PFSK-1 (cell line): ENCODE measurements around the gene DCAF15.

ENCODE experiments used
- FOXP2 ChIP-seq: optimal IDR thresholded peaks from 2 replicates; pipeline ENCODE3; 2011; ENCODE audit warnings: borderline replicate concordance, control low read depth, inconsistent platforms; ENCODE audit not compliant: insufficient read depth; ENCODE audit errors: extremely low read length, extremely low read depth
- POLR2AphosphoS5 ChIP-seq: IDR thresholded peaks from 2 replicates; pipeline ENCODE4 v1.6.1; 2012; ENCODE audit warnings: low read depth, mild to moderate bottlenecking, control low read depth, low read length, moderate library complexity
- REST ChIP-seq, 2 experiments: IDR thresholded peaks; 2 replicates each; pipeline versions ENCODE4 v1.6.1 to v1.8.0; 2011 to 2012; ENCODE audit warnings: low read depth in 2 of 2, low read length in 2 of 2, control low read depth in 1 of 2, inconsistent platforms in 1 of 2, mild to moderate bottlenecking in 1 of 2, moderate library complexity in 1 of 2; ENCODE audit not compliant: insufficient read depth in 1 of 2
- SIN3A ChIP-seq: IDR thresholded peaks from 2 replicates; pipeline ENCODE4 v1.6.1; 2012; ENCODE audit warnings: mild to moderate bottlenecking, low read length, moderate library complexity, borderline replicate concordance; ENCODE audit not compliant: insufficient read depth
- TAF1 ChIP-seq: IDR thresholded peaks from 2 replicates; pipeline ENCODE4 v1.6.1; 2012; ENCODE audit warnings: low read length, control low read depth, borderline replicate concordance; ENCODE audit not compliant: insufficient read depth

Gene DCAF15

GRCh38 chr19:13987101-13987890 is 35.0 kb downstream of the DCAF15 start:
- TF ChIP-seq SIN3A (no peak), FOXP2 (no peak), REST (IDR thresholded peaks at IDR 0.05; ENCODE audit: insufficient read depth in 1 of 2, low read depth in 2 of 2, low read length in 2 of 2) (no peak), TAF1 (no peak), POLR2AphosphoS5 (no peak)

- TF ChIP-seq REST (IDR thresholded peaks at IDR 0.05; ENCODE audit: insufficient read depth in 1 of 2, low read depth in 2 of 2, low read length in 2 of 2), result no peak
- no peak for TF ChIP-seq POLR2AphosphoS5
- no peak for TF ChIP-seq SIN3A
- no peak for TF ChIP-seq TAF1
- TF ChIP-seq FOXP2, result no peak
These were observed 37.2 kb downstream of the DCAF15 start for GRCh38 chr19:13989487-13989886.

GRCh38 chr19:13990085-13990484 is 37.8 kb downstream of the DCAF15 start:
- no peak for TF ChIP-seq TAF1
- TF ChIP-seq POLR2AphosphoS5, result no peak
- no peak for TF ChIP-seq REST (IDR thresholded peaks at IDR 0.05; ENCODE audit: insufficient read depth in 1 of 2, low read depth in 2 of 2, low read length in 2 of 2)
- no peak for TF ChIP-seq SIN3A

- TF ChIP-seq TAF1 (no peak), FOXP2 (no peak), REST (IDR thresholded peaks at IDR 0.05; ENCODE audit: insufficient read depth in 1 of 2, low read depth in 2 of 2, low read length in 2 of 2) (no peak), POLR2AphosphoS5 (no peak), SIN3A (no peak)
These were observed 39.7 kb downstream of the DCAF15 start for GRCh38 chr19:13992025-13992424.

- TF ChIP-seq REST (IDR thresholded peaks at IDR 0.05; ENCODE audit: insufficient read depth in 1 of 2, low read depth in 2 of 2, low read length in 2 of 2) (no peak), FOXP2 (no peak), SIN3A (no peak), POLR2AphosphoS5 (no peak), TAF1 (no peak)
These were observed 41.4 kb downstream of the DCAF15 start for GRCh38 chr19:13993590-13994300.
